Sigmoid colon (tissue), 4 donors: ENCODE measurements around the gene RIPOR3.

Experiments
- EP300 ChIP-seq, 4 donors: sonication (generic); formaldehyde crosslinking; IDR thresholded peaks; one replicate each; pipeline ENCODE4 v1.6.1; 2017; ENCODE audit warnings: antibody characterized with exemption in 4 of 4
- POLR2A ChIP-seq, 2 donors: fragments of 450-650 bp; IDR thresholded peaks; one replicate each; pipeline ENCODE4 v1.6.1; 2016; ENCODE audit warnings: antibody characterized with exemption in 2 of 2, mild to moderate bottlenecking in 2 of 2, moderate library complexity in 2 of 2
- POLR2AphosphoS5 ChIP-seq, 4 donors: sonication (generic); formaldehyde crosslinking; IDR thresholded peaks; one replicate each; pipeline ENCODE4 v1.6.1; 2017; ENCODE audit warnings: antibody characterized with exemption in 4 of 4
- TF ChIP-seq, protein P1 (sequence below), 4 experiments: fragments of 450-650 bp in 3 of 4; fragments of 200-600 bp in 1 of 4; IDR thresholded peaks; one replicate each; pipeline ENCODE4 v1.5.1; 2016 to 2019; ENCODE audit warnings: antibody characterized with exemption in 4 of 4, mild to moderate bottlenecking in 3 of 4, moderate library complexity in 2 of 4

DNA sequence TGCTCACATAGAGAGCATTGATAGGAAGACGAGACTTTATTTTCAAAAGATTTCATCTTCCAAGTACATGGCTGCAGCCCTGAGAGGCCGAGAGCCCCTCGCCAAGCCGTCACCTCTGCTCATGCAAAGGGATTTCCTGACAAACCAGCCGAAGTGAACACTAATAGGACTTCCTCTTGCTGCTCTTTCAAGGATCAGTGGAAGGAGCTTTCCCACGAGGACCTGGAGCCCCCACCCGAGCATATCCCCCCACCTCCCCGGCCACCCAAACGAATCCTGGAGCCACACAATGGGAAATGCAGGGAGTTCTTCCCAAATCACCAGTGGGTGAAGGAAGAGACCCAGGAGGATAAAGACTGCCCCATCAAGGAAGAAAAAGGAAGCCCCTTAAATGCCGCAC lies 111.8 kb downstream of the RIPOR3 start:
- TF ChIP-seq, protein P1, sequence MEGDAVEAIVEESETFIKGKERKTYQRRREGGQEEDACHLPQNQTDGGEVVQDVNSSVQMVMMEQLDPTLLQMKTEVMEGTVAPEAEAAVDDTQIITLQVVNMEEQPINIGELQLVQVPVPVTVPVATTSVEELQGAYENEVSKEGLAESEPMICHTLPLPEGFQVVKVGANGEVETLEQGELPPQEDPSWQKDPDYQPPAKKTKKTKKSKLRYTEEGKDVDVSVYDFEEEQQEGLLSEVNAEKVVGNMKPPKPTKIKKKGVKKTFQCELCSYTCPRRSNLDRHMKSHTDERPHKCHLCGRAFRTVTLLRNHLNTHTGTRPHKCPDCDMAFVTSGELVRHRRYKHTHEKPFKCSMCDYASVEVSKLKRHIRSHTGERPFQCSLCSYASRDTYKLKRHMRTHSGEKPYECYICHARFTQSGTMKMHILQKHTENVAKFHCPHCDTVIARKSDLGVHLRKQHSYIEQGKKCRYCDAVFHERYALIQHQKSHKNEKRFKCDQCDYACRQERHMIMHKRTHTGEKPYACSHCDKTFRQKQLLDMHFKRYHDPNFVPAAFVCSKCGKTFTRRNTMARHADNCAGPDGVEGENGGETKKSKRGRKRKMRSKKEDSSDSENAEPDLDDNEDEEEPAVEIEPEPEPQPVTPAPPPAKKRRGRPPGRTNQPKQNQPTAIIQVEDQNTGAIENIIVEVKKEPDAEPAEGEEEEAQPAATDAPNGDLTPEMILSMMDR (IDR thresholded peaks at IDR 0.05), result no peak
- TF ChIP-seq POLR2A (IDR thresholded peaks at IDR 0.05), result no peak
- TF ChIP-seq POLR2AphosphoS5 (IDR thresholded peaks at IDR 0.05), result no peak
- TF ChIP-seq EP300 (IDR thresholded peaks at IDR 0.05), result no peak
